NK-92 (cell line): Measurements from ENCODE around the gene DHRS4L2.
"Not testable (repeated sequence)": the region's sequence is repeated elsewhere in the genome, so short reads cannot be mapped to it uniquely, and the experiment has no call there.

ENCODE experiments used
- DNase-seq: peaks from one replicate; lab custom pipeline; 2025; ENCODE audit not compliant: unreplicated experiment; lab: John Stamatoyannopoulos, UW

The DHRS4L2 gene

GRCh38 chr14:23988607-23989363 lies at the start of gene DHRS4L2:
TSS of gene DHRS4L2 (plus strand) at chr14:23988929. CDS start at chr14:23988948, 19 bp downstream.
- not testable (repeated sequence) for DNase-seq

- DNase-seq = no peak
These were observed 49.0 kb upstream of the DHRS4L2 start for GRCh38 chr14:23939607-23940326.

- no peak for DNase-seq
These were observed 47.5 kb upstream of the DHRS4L2 start for GRCh38 chr14:23941230-23941629.

- no peak for DNase-seq
These were observed 47.1 kb upstream of the DHRS4L2 start for GRCh38 chr14:23941669-23942068.

- no peak for DNase-seq
These were observed 46.1 kb upstream of the DHRS4L2 start for GRCh38 chr14:23942587-23942986.

GRCh38 chr14:23949069-23949468 lies 39.7 kb upstream of the DHRS4L2 start:
- DNase-seq = not testable (repeated sequence)

- DNase-seq = no peak
These were observed 38.2 kb upstream of the DHRS4L2 start for GRCh38 chr14:23950411-23951135.

- not testable (repeated sequence) for DNase-seq
These were observed 37.6 kb upstream of the DHRS4L2 start for GRCh38 chr14:23951136-23951466.

GRCh38 chr14:23951590-23952201 lies 37.0 kb upstream of the DHRS4L2 start:
- no peak for DNase-seq

GRCh38 chr14:23953116-23953463 lies 35.6 kb upstream of the DHRS4L2 start:
- DNase-seq = not testable (repeated sequence)

- no peak for DNase-seq
These were observed 35.1 kb upstream of the DHRS4L2 start, which contains the start of gene DHRS4 for GRCh38 chr14:23953464-23954278. TSS of gene DHRS4 (plus strand) at chr14:23953770. CDS start at chr14:23953789, 19 bp downstream.

GRCh38 chr14:23954279-23954614 lies 34.5 kb upstream of the DHRS4L2 start:
- not testable (repeated sequence) for DNase-seq

- not testable (repeated sequence) for DNase-seq
These were observed 33.8 kb upstream of the DHRS4L2 start for GRCh38 chr14:23954965-23955364.

- not testable (repeated sequence) for DNase-seq
These were observed 32.9 kb upstream of the DHRS4L2 start for GRCh38 chr14:23955811-23956210.

GRCh38 chr14:23957913-23958569 lies 30.7 kb upstream of the DHRS4L2 start:
- not testable (repeated sequence) for DNase-seq

GRCh38 chr14:23960899-23961298 lies 27.8 kb upstream of the DHRS4L2 start:
- DNase-seq = not testable (repeated sequence)

- not testable (repeated sequence) for DNase-seq
These were observed 27.0 kb upstream of the DHRS4L2 start for GRCh38 chr14:23961704-23962103.

GRCh38 chr14:23969130-23969480 lies 19.6 kb upstream of the DHRS4L2 start:
- DNase-seq = not testable (repeated sequence)

- not testable (repeated sequence) for DNase-seq
These were observed 19.0 kb upstream of the DHRS4L2 start for GRCh38 chr14:23969481-23970282.
